H4 (cell line): ENCODE measurements around the gene TNFRSF9. TPM values are rescaled to one million over a fixed set of nuclear protein-coding genes. Genes with fewer than 3 reads are reported as not detected.

Source experiments
- DNase-seq: peaks from one replicate; pipeline ENCODE4 v3.0.0-alpha.2; 2015; ENCODE audit warnings: low spot score
- total RNA-seq: library from RNA; depleted of rRNA; stranded (reverse); fragments of >200 nt; shearing (Covaris generic); gene quantifications from 2 replicates; pipeline ENCODE4 v1.2.3, GENCODE V29; 2014; rRNA removed

TNFRSF9 gene
- total RNA-seq, 1 experiment from 2014 or later, result 1.2 TPM

DNA sequence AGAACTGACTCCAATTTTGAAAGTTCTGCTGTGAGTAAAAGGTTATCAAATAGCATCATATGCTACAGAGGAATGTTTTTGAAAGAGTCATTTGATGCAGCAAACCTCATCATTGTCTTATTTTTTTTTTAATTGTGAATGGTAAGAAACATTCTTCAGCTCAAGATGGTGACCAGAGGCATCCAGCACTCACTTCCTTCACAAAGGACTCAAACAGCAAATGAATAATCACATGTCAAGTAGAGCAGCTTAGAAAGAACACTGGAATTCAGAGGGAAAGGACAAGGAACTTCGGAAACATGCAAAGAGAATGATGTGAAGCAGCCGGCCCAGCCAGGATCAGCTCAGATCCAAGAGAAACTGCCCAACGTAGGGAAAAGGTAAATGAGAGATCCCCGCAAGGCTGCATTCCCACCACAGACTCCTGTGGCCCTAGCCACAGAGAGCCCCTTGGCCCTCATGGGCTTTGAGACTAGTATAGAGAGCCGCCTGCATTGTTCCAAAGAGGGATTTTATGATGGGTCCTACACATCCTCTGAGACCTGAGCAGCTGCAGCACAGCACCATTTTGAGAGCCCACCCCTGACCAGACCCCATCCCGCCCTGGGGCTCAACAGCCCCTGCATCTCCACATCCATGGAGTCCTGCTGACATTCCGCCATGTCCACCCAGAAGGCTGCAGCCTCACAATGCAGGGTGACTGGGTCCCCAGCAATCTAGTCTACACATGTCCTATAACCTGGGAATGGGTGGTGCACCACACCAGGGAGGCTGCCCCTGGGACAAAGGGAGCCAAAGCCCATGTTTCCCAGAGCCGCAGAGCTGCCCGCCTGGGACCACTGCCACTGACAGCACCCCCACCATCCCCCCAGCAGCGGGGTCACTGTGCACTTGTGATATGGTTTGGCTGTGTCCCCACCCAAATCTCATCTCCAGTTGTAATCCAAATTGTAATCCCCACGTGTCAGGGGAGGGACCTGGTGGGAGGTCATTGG is 66.5 kb downstream of the TNFRSF9 start:
- DNase-seq, result no peak

DNA sequence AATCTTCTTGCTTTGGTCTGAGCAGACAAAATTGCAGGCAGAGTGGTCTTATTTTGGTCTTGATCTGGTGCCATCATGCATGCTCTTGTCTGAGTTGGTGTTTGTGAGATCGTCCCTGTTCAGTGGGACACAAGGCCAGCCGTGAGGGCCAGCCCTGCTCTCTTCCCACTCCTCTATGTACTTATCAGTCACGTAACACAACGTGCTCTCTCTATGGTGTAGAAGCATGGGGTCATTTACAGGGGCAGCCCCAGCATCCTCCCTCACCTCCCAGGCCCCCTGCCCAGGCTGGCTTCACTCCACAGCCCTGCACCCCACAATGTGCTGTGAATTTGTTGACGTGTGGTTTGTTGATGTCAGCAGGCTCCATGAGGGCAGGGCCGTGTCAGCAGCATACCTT is 69.5 kb downstream of the TNFRSF9 start:
- no peak for DNase-seq

DNA sequence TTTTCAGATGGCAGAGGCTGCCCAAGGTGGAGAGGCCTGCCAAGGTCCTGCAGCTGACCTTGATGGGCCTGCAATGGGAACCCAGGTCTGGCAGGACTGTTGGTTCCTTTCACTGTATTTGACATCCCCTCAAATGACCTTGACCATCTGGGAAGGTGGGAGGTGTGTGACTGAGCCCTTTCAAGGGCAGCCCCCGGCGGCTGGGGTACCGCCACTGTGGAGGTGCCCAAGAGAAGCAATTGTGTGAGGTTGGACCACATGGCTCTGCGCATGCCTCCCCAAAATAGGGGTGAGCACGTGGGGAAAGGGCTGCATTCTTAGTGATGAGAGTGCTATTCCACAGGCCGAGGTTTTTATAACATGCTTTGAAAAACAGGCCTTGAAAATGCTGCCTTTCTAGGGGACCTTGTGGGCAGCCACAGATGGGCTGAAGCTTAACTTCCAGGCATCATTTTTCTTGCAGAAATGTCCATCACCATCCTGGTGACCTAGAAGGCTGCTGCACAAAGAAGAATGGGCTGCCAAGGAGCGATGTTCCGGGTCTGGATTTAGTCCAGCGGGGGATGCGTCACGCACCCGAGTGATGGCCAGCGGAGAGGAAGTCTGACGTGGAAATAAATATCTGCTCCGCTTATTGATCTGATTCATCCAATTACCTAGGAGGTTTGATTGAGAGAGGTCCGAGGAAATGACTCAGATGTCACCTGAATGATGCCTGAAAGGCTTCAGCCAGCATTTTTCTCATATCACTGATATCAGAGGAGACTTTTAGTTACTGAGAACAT is 71.3 kb downstream of the TNFRSF9 start:
- no peak for DNase-seq

DNA sequence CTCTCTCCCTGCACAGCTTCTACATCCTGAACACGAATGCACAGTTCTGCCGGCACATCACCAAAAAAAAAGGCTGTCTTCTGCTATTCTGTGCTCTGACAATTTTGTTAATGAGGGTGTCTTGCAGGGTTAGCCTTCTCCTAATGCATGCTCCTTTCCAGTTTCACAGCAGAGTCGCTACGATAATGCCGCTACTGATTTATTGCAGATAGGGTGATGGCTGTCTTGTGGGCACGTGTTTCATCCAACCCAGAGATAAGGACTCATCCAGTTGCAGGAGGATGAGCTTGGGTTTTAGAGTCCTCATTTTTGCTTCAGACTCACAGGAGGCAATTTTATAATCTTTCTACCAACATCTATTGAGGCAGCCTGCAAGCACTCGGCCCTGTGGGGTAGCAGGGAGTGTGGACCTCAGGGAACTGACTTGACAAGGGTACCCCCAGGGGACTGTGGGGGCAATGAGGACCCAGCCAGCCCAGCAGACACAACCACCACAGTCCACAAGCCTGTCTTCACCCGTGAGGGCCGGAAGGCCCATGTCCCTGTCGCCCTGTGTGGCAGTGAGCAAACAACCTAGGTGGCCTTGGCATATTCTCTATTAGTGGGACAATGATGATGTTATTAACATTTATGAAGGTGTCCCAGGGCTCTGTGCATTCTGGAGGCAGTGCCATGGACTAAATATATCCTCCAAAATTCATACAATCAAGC is 72.4 kb downstream of the TNFRSF9 start:
- DNase-seq, result no peak

DNA sequence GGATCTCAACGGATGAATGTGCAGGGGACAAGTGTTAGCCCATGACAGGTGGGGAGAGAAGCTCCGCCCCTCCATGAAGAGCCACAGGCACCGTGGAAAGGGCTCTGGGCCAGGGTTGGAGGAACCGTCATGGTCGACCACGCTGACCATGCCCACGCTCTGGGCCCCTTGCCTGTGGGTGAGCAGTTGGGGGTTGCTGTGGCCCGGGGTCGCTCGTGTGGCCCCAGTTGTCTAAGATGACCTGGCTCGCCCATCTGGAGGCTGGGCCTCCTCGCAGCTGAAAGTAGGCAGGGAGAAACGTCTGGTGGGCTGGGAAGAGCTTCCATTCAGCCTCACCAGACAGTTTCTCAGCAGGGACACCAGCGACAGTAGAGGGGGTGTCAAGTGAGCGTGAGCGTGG is 74.7 kb downstream of the TNFRSF9 start:
- no peak for DNase-seq

Other genes starting within 250 kb of the TNFRSF9 start
- gene VAMP3, start 169.5 kb downstream of the TNFRSF9 start, total RNA-seq, result 57.8 and 72.5 TPM in 2 replicates
- gene PER3, start 156.5 kb downstream of the TNFRSF9 start, total RNA-seq, result 3.1 and 5.2 TPM in 2 replicates
- gene UTS2, start 87.8 kb downstream of the TNFRSF9 start, total RNA-seq, result not detected in 2 replicates
- 192 and 237 TPM in 2 replicates for gene PARK7, start 20.9 kb upstream of the TNFRSF9 start, total RNA-seq
- gene ERRFI1, start 85.5 kb upstream of the TNFRSF9 start, total RNA-seq, result 70.3 and 78.3 TPM in 2 replicates